ENCODE results near the gene LIPF.
"Not testable (repeated sequence)": the region's sequence is repeated elsewhere in the genome, so short reads cannot be mapped to it uniquely, and the experiment has no call there.

Gene LIPF

GRCh38 chr10:88664142-88664541 lies at the start of gene LIPF:
LIPF (plus strand) TSS chr10:88664442; CDS start chr10:88667298, 2,856 bp downstream.
- no peak for DNase-seq

- no peak for DNase-seq
Observed at GRCh38 chr10:88616250-88616977, 47.8 kb upstream of the LIPF start.

- DNase-seq, result no peak
Observed at GRCh38 chr10:88617772-88618300, 46.4 kb upstream of the LIPF start.

GRCh38 chr10:88618496-88618895 lies 45.7 kb upstream of the LIPF start:
- DNase-seq, result no peak

GRCh38 chr10:88620441-88620840 lies 43.8 kb upstream of the LIPF start:
- DNase-seq, result no peak

- DNase-seq, result no peak
Observed at GRCh38 chr10:88623835-88624234, 40.4 kb upstream of the LIPF start.

- no peak for DNase-seq
Observed at GRCh38 chr10:88624840-88625239, 39.4 kb upstream of the LIPF start.

- DNase-seq, result no peak
Observed at GRCh38 chr10:88640186-88640585, 24.1 kb upstream of the LIPF start.

GRCh38 chr10:88642209-88642608 lies 22.0 kb upstream of the LIPF start:
- DNase-seq, result no peak

GRCh38 chr10:88642963-88643362 lies 21.3 kb upstream of the LIPF start:
- DNase-seq, result no peak

- DNase-seq, result no peak
Observed at GRCh38 chr10:88647061-88647615, 17.1 kb upstream of the LIPF start.

- DNase-seq, result no peak
Observed at GRCh38 chr10:88651101-88651551, 13.1 kb upstream of the LIPF start.

- no peak for DNase-seq
Observed at GRCh38 chr10:88652616-88653015, 11.6 kb upstream of the LIPF start.

GRCh38 chr10:88657901-88658300 lies 6.3 kb upstream of the LIPF start:
- DNase-seq, result no peak

- no peak for DNase-seq
Observed at GRCh38 chr10:88659725-88660597, 4.3 kb upstream of the LIPF start.

GRCh38 chr10:88660598-88660884 lies 3.7 kb upstream of the LIPF start:
- no peak for DNase-seq

GRCh38 chr10:88661018-88661417 lies 3.2 kb upstream of the LIPF start:
- DNase-seq, result no peak

- DNase-seq, result no peak
Observed at GRCh38 chr10:88661577-88661976, 2.7 kb upstream of the LIPF start.

- DNase-seq, result not testable (repeated sequence)
Observed at GRCh38 chr10:88663153-88663552, 1.1 kb upstream of the LIPF start.

- no peak for DNase-seq
Observed at GRCh38 chr10:88668465-88668864, 4.2 kb downstream of the LIPF start.

GRCh38 chr10:88670497-88670896 lies 6.3 kb downstream of the LIPF start:
- DNase-seq, result no peak

GRCh38 chr10:88672041-88672440 lies 7.8 kb downstream of the LIPF start:
- no peak for DNase-seq

GRCh38 chr10:88676283-88677060 lies 12.2 kb downstream of the LIPF start:
- DNase-seq, result no peak
